K562 treated with DMSO at 1 percent for 12 hours (cell line): ENCODE results near the gene TP53I11. TPM values are rescaled to one million over a fixed set of nuclear protein-coding genes. Genes with fewer than 3 reads are reported as not detected.

Experiments used
- total RNA-seq: library from RNA; unstranded; fragments of 300-600 nt; gene quantifications from 2 replicates; pipeline ENCODE4 v1.2.3, GENCODE V29; 2022; ENCODE audit not compliant: insufficient read depth

TP53I11 gene, protein sequence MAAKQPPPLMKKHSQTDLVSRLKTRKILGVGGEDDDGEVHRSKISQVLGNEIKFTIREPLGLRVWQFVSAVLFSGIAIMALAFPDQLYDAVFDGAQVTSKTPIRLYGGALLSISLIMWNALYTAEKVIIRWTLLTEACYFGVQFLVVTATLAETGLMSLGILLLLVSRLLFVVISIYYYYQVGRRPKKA
- 0.23 and 0.97 TPM in 2 replicates for total RNA-seq

DNA sequence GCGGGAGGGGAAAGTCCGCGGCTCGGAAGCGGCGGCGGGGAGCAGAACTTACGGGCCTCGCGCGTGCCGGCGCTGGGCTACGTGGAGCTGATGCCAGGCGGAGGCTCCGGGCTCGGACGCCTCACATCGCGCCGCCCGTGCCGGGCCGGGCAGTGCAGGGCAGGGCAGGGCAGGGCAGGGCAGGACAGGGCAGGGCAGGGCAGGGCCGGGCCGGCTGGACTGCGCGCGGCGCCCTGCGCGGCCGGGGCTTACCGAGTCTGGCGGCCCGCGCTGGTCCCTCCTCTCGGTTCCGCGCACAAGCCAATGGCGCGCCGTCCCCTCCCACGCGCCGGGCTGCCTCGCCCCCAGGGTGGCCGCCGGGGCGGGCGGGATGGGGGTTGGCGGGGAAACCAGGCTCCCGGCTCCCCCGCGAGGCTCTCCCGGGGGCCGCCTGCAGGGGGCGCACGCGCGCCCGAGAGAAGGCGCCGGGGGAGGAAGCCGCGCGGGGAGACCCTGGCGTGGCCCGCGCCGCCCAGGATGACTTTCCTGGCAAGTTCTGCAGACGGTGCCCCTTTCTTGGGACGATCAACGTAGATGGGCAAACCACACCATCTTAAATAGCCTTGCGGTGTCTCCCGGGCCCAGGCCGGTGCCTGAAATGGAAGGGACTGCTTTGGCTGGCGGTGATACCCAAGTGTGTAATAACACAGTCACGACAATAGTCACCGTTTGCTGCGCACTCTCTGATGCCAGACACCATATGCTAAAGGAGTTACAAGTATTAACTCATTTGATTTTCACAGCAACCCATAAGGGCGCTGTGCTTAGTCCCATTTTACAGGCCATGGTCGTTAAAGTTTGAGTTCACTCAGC, at the start of gene TP53I11:
Gene TP53I11, minus strand, starts transcription at position 259 of the 852 bp plus-strand sequence. CDS start 12,548 bp downstream, outside the sequence.

Other genes starting within 250 kb of the TP53I11 start
- 0.83 and 3.5 TPM in 2 replicates for gene TSPAN18, start 223.9 kb downstream of the TP53I11 start, total RNA-seq
- gene PRDM11, start 195.8 kb upstream of the TP53I11 start, total RNA-seq = 0.38 and 0.48 TPM in 2 replicates